A172 (cell line): ENCODE measurements around the gene ABLIM3. TPM values are rescaled to one million over a fixed set of nuclear protein-coding genes. Genes with fewer than 3 reads are reported as not detected.

ENCODE experiments used
- DNase-seq: peaks from one replicate; pipeline ENCODE4 v3.0.0-alpha.2; 2015; ENCODE audit warnings: low spot score
- total RNA-seq: library from RNA; depleted of rRNA; stranded (reverse); fragments of >200 nt; shearing (Covaris generic); gene quantifications from 2 replicates; pipeline ENCODE4 v1.2.3, GENCODE V29; 2014

Gene ABLIM3
- total RNA-seq, 1 experiment from 2014 or later = 15.9 TPM

DNA sequence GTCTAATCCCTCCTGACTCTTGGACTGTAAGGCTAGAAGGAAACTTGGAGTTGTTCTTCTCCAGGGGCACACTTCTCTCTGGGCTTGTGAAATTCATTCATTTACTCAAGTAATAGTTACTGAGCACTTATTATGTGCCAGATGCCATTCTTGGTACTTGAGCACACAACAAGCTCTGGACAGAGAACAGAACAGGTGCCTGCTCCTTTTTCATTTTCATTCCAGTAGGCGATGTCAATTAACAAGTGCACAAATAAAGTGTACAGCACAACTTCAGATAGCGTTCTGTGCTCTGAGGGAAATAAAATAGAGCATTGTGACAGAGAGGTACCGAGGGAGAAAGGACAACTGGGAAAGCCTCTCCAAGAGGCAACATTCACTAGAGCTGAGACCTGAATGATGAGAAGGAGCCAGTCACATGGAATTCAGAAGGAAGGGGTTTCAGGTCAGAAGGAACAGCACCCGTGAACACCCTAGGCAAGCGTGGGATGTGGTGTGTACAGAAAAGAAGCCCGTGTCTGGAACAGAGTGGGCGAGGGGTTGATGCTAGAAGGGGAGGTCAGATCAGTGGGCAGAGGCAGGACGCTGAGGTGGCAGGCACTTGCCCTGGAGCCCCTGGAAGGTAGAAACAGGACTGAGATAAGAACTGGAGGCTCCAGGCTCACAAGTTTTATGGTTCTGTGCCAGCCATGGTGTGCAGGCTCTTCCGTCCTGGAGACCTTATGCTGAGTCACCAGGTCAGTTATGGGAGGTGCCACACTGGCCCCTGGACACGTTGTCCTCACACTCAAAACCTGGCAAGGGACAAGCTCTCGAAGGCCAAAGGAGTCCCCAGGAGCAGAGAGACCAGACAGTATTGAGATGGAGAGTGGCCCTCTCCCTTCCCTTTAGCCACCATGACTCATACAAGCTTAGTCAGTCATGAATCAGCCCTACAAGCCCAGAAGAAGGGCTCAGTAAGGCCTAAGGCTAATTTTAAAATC is 7.2 kb upstream of the ABLIM3 start:
- peak; percentile 98 for DNase-seq

- DNase-seq = no peak
Measured at GRCh38 chr5:149134778-149135500, 6.4 kb upstream of the ABLIM3 start.

DNA sequence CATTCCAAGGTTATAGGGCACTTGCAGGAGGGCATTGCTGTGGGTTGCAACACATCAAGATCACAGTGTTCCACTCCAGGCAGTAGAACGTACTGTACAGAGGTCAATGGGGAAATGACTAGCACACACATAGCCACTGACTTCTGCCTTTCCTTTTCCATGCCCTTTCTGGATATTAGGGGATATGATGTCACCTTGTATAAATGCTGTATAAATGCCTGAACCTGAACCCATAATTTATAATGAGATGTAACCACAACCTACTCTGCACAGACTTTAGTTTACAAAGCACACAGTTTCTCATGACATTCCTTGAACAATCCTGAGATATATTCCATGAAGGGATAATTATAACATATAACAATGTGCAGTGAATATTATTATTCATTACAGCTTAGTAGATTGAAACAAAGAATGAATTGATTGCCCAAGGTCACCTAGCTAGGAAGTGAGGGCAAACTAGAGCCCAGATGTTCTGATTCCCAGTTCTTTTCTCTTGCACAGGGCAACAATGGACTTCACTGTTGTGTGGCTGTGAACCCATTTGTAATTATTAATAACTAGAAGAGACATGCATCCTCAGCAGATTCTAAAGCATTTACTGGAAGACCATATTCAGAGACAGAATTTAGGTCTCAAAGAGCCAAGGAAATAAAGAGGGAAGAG is 5.6 kb upstream of the ABLIM3 start:
- DNase-seq = peak; percentile 88

DNA sequence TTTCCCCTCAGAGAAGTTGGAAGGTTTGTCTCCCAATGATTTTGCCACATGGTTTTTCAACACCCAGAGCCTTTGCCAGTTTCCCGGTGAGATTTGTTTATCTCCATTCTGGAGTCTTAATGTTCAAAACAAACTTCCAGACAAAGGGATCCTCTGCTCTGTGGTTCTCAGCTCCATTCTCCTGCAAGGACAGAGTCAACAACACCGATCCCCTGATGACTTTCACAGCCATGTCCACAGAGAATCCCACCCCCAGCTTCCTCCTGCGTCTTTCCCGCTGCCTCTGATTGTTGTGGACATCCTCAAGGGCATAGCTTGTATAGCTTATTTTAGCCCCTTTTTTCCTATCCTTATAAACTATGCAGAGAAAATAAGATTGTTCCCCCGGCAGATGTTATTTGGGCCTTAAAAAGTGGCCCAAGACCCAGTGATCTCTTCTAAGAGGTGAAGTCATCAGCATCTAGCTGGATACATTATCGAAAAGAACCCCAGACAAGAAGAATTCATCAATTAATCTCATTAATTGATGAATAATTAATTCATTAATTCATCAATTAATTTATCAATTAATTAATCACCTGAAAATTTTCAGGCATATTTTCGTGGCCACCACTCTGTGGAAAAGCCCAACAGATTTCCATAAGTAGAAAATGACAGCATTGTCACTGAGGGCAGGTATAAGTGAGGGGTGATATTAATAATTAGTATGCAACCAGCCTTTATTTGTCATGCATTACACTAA is 2.9 kb upstream of the ABLIM3 start:
- DNase-seq = no peak

GRCh38 chr5:149140197-149141002 is 893 bp upstream of the ABLIM3 start:
- no peak for DNase-seq

- peak; percentile 61 for DNase-seq
Measured at GRCh38 chr5:149141957-149142851, 911 bp downstream of the ABLIM3 start.

DNA sequence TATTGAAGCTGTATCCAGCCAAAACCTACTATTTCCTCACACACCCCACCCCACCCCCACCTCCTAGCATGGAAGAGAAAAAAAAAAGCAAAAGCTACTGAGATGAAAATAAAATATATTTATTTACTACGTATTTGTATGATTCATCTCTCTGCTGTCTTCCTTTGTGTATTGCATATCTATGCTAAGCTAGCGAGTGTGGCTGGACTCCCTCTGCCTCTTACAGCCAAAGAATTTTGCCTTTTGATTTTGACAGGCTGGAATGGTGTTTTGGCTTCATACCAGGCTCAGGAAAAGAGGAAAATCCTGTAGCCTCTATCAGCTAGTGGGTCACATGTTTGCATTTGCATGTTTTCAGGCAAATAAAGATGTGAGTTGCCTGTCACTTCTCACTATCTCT is 2.2 kb downstream of the ABLIM3 start:
- DNase-seq = peak; percentile 69

DNA sequence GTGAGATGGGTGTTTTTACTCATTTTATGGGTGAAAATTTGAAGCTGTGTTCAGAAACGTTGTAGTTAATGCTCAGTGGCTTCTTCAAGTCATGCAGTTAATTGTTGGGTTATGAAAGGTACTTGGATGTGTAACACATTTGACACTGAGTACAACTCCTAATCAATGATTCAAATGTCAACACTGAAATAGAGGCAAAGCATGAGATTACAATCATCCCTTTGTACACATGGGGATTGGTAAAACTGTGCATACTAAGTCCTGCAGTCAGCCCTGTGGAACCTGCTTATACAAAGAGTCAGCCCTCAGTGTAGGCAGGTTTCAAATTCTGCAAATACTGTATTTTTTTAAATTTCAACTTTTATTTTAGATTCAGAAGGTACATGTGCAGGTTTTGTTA is 3.3 kb downstream of the ABLIM3 start:
- DNase-seq = no peak

DNA sequence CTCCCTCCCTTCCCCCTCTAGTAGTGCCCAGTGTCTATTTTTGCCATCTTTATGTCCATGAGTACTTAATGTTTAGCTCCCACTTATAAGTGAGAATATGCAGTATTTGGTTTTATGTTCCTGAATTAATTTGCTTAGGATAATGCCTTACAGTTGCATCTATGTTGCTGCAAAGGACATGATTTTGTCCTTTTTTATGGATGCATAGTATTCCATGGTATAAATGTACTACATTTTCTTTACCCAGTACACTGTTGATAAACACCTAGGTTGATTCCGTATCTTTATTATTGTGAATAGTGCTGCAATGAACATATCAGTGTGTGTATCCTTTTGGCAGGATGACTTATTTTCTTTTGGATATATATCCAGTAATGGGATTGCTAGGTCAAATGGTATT is 3.8 kb downstream of the ABLIM3 start:
- no peak for DNase-seq

DNA sequence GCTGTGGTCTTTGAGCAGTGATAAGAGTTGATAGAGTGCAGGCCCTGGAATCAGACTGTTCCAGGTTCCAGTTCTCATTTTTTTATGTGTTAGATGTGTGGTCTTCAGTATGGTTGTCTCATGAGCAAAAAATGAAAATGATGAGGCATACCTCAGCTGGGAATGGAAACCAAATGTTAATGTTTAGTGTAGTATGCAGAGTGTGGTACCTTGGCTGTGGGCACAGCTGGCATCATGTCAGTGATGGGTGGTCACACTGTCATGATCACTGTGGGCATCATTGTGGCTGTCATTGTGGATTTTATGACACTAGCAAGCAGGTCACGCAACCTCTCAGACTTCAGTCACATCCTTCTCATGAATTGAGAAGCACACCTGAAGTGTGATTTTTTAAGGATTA is 6.4 kb downstream of the ABLIM3 start:
- DNase-seq = no peak

DNA sequence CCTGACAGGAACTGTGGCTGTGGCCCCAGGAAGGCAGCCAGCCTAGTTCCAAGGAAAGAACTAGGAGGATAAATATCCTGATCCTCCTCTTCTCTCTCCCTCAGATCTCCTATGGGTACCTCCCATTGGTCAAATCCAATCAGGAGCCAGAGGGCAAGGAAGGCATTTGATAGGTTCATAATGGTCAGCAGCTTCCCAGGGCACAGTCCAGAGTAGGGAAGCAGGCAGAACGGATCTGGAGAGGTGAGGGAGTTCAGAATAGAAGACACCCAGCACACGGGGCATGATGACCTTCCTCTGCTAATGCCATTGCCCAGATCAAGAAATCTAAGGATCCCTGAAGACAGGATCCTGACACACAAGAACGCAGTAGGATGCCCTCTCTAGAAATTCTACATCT is 8.6 kb downstream of the ABLIM3 start:
- no peak for DNase-seq

DNA sequence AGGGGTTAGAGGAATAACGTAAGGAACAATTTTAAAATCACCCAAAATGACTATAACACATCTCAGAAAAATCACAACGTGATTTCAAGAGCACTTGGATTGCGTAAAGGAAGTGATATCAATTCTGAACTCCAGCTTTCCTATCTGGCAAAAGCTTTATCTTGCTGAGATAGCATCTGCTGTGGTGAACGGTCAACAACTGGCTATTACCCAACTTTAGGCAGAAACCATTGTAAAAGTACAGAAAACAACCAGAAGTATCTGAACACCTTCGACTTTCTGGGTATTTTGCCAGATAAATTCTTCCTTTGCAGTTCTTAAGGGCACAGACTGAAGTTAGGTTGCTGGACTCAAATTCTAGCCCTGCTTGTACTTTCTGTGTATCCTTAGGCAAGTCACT is 9.2 kb downstream of the ABLIM3 start:
- DNase-seq = no peak

GRCh38 chr5:149151717-149152116 is 10.4 kb downstream of the ABLIM3 start:
- no peak for DNase-seq

DNA sequence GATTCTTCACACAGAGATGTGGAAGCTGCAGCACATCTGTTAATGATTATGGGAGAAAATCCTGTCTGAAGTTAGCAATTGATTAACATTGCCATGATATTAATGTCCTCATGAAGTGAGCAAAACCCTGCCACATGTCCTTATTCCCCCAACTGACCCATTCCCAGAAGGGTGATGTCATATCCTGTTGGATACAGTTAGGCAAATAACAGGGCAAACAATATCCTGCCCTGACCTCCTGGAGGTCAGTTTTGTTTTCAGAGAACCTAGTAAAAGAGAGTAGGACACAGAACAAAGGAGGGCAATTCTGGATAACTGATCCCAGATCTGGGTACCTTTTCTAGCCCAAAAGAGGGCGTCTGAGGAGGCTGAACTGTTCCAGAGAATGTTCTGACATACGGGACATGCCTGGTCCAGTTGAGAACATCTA is 11.0 kb downstream of the ABLIM3 start:
- DNase-seq = no peak

- no peak for DNase-seq
Measured at GRCh38 chr5:149153193-149153750, 12.0 kb downstream of the ABLIM3 start.

- peak; percentile 65 for DNase-seq
Measured at GRCh38 chr5:149153751-149154610, 12.7 kb downstream of the ABLIM3 start.

GRCh38 chr5:149154650-149155049 is 13.4 kb downstream of the ABLIM3 start:
- DNase-seq = no peak

- DNase-seq = no peak
Measured at GRCh38 chr5:149156435-149157083, 15.3 kb downstream of the ABLIM3 start.
